Stimulated activated CD8-positive, alpha-beta memory T cell treated with anti-CD3 and anti-CD28 coated beads, Interleukin-15, amount 100 ng/mL, for 4 hours (primary cell): ENCODE results near the gene MEIS2.

Source experiments
- DNase-seq, 2 donors: peaks; one replicate each; pipeline ENCODE4 v3.0.0-alpha.2; 2020; ENCODE audit warnings: low read depth in 2 of 2

The MEIS2 gene

GRCh38 chr15:36965570-36966342, 134.6 kb downstream of the MEIS2 start:
- DNase-seq: no peak

GRCh38 chr15:36964626-36965025, 135.7 kb downstream of the MEIS2 start:
- DNase-seq: no peak

GRCh38 chr15:36961956-36962355, 138.4 kb downstream of the MEIS2 start:
- DNase-seq: no peak

- DNase-seq: no peak
Measured at GRCh38 chr15:36960947-36961227, 139.5 kb downstream of the MEIS2 start.

GRCh38 chr15:36960179-36960946, 140.0 kb downstream of the MEIS2 start:
- DNase-seq: no peak

GRCh38 chr15:36959746-36960145, 140.6 kb downstream of the MEIS2 start:
- DNase-seq: no peak

GRCh38 chr15:36958606-36959005, 141.7 kb downstream of the MEIS2 start:
- no peak for DNase-seq

GRCh38 chr15:36954486-36954885, 145.9 kb downstream of the MEIS2 start:
- DNase-seq: no peak

- no peak for DNase-seq
Measured at GRCh38 chr15:36953346-36953745, 147.0 kb downstream of the MEIS2 start.

GRCh38 chr15:36951731-36952247, 148.6 kb downstream of the MEIS2 start:
- DNase-seq: no peak

- no peak for DNase-seq
Measured at GRCh38 chr15:36950371-36950770, 150.0 kb downstream of the MEIS2 start.

GRCh38 chr15:36948982-36949381, 151.4 kb downstream of the MEIS2 start:
- no peak for DNase-seq

- no peak for DNase-seq
Measured at GRCh38 chr15:36947035-36947719, 153.2 kb downstream of the MEIS2 start.

- DNase-seq: no peak
Measured at GRCh38 chr15:36944442-36944841, 155.9 kb downstream of the MEIS2 start.

- DNase-seq: no peak
Measured at GRCh38 chr15:36943508-36944361, 156.6 kb downstream of the MEIS2 start.

GRCh38 chr15:36942248-36942827, 158.0 kb downstream of the MEIS2 start:
- no peak for DNase-seq

- DNase-seq: no peak
Measured at GRCh38 chr15:36941798-36942197, 158.6 kb downstream of the MEIS2 start.

- no peak for DNase-seq
Measured at GRCh38 chr15:36940636-36941260, 159.6 kb downstream of the MEIS2 start.

GRCh38 chr15:36940219-36940618, 160.1 kb downstream of the MEIS2 start:
- DNase-seq: no peak

GRCh38 chr15:36938764-36939163, 161.6 kb downstream of the MEIS2 start:
- no peak for DNase-seq

GRCh38 chr15:36938131-36938530, 162.2 kb downstream of the MEIS2 start:
- DNase-seq: no peak
